HCT116 (cell line): ENCODE results near the gene MCM9. TPM values are rescaled to one million over a fixed set of nuclear protein-coding genes. Genes with fewer than 3 reads are reported as not detected.

Experiments used
- ATAC-seq: fragments of 200-7000 bp; cut with Tn5 transposase; 2 replicates; pipeline ENCODE4 v1.9.1; 2020; ENCODE audit warnings: mild to moderate bottlenecking, moderate library complexity
- BruUV-seq: library from RNA; stranded (reverse); fragments of 400-500 nt; replicated peaks from 2 replicates; lab custom pipeline; 2021; lab: Mats Ljungman, UMichigan
- CTCF ChIA-PET: fragments of 300-600 bp; sonication (Branson Sonifier 250); formaldehyde crosslinking; loops from one replicate; lab custom pipeline; 2021; ENCODE audit warnings: antibody characterized with exemption; lab: Charles Lee
- POLR2A ChIA-PET: fragments of 300-600, 350-600 bp; sonication (Branson Sonifier 250); formaldehyde crosslinking; loops from one replicate; lab custom pipeline; 2021; ENCODE audit warnings: antibody characterized with exemption; lab: Charles Lee
- RAD21 ChIA-PET, 2 experiments: fragments of 300-600 bp; sonication (Branson Sonifier 250); formaldehyde crosslinking; loops; one replicate each; lab custom pipeline; 2023; ENCODE audit warnings: low total read pairs in 2 of 2; ENCODE audit not compliant: uncharacterized antibody in 2 of 2, unreplicated experiment in 2 of 2, low non-redundant PET in 1 of 2; lab: Charles Lee
- DNase-seq: peaks from one replicate; pipeline ENCODE4 v3.0.0-alpha.2; 2010; ENCODE audit warnings: low read depth, low spot score
- H2AFZ ChIP-seq: fragments of 200-600 bp; shearing (Covaris generic), sonication (generic); 2 replicates; pipeline ENCODE4 v1.6.1; 2017; ENCODE audit warnings: low read depth, mixed run types, mixed read lengths, antibody characterized with exemption, low read length; ENCODE audit not compliant: poor library complexity, severe bottlenecking
- H3K27ac ChIP-seq: 2 replicates; pipeline ENCODE4 v1.5.1; 2012; ENCODE audit warnings: low read depth, low read length
- H3K27me3 ChIP-seq: fragments of 200-600 bp; sonication (generic); 2 replicates; pipeline ENCODE4 v1.6.1; 2016; ENCODE audit warnings: mixed run types, low read length, mixed read lengths; ENCODE audit not compliant: insufficient read depth
- H3K36me3 ChIP-seq, 2 experiments: fragments of 200-500 bp in 1 of 2; fragments of 200-600 bp in 1 of 2; sonication (Bioruptor generic) in 1 of 2; sonication (generic) in 1 of 2; 2 replicates each; pipeline versions ENCODE4 v1.5.1 to v1.6.1; 2014 to 2016; ENCODE audit warnings: low read length in 2 of 2, inconsistent platforms in 1 of 2, mixed read lengths in 1 of 2, mixed run types in 1 of 2; ENCODE audit not compliant: insufficient read depth in 2 of 2, control insufficient read depth in 1 of 2
- H3K4me1 ChIP-seq, 2 experiments: fragments of 200-600 bp in 1 of 2; sonication (generic) in 1 of 2; 2 replicates each; pipeline versions ENCODE4 v1.5.1 to v1.6.1; 2012 to 2017; ENCODE audit warnings: low read length in 2 of 2, inconsistent platforms in 1 of 2, mild to moderate bottlenecking in 1 of 2, mixed read lengths in 1 of 2, mixed run types in 1 of 2, moderate library complexity in 1 of 2; ENCODE audit not compliant: insufficient read depth in 2 of 2, control insufficient read depth in 1 of 2
- H3K4me2 ChIP-seq: fragments of 200-600 bp; sonication (generic); 2 replicates; pipeline ENCODE4 v1.6.1; 2017; ENCODE audit warnings: mixed run types, low read length, mixed read lengths
- H3K4me3 ChIP-seq, 2 experiments: fragments of 200-600 bp in 1 of 2; sonication (generic) in 1 of 2; replicated peaks in 1 of 2; 2 replicates each; pipeline ENCODE4 v1.5.1; 2011 to 2016; ENCODE audit warnings: low read length in 2 of 2, control low read depth in 1 of 2, low read depth in 1 of 2, mild to moderate bottlenecking in 1 of 2, mixed read lengths in 1 of 2, mixed run types in 1 of 2
- H3K79me2 ChIP-seq: fragments of 200-600 bp; sonication (generic); 2 replicates; pipeline ENCODE4 v1.6.1; 2017; ENCODE audit warnings: mild to moderate bottlenecking, mixed run types, low read length, moderate library complexity, mixed read lengths; ENCODE audit not compliant: insufficient read depth
- H3K9ac ChIP-seq: fragments of 200-600 bp; sonication (generic); 2 replicates; pipeline ENCODE4 v1.6.1; 2016; ENCODE audit warnings: low read length, mixed read lengths
- H3K9me2 ChIP-seq: fragments of 200-600 bp; sonication (generic), shearing (Covaris generic); 2 replicates; pipeline ENCODE4 v1.6.1; 2017; ENCODE audit warnings: mixed run types, mild to moderate bottlenecking, moderate library complexity; ENCODE audit not compliant: insufficient read depth
- H3K9me3 ChIP-seq, 2 experiments: fragments of 200-500 bp in 1 of 2; fragments of 200-600 bp in 1 of 2; sonication (Bioruptor generic) in 1 of 2; sonication (generic) in 1 of 2; 2 replicates each; pipeline ENCODE4 v1.6.1; 2014 to 2017; ENCODE audit warnings: low read length in 2 of 2, mixed read lengths in 2 of 2, inconsistent platforms in 1 of 2, low read depth in 1 of 2, mild to moderate bottlenecking in 1 of 2, mixed run types in 1 of 2, moderate library complexity in 1 of 2; ENCODE audit not compliant: control insufficient read depth in 1 of 2, insufficient read depth in 1 of 2
- H4K20me1 ChIP-seq: fragments of 200-600 bp; sonication (generic), shearing (Covaris generic); 2 replicates; pipeline ENCODE4 v1.6.1; 2017; ENCODE audit warnings: mixed run types, mild to moderate bottlenecking, moderate library complexity; ENCODE audit not compliant: insufficient read depth
- CTCF ChIP-seq, 3 experiments: fragments of 200-600 bp in 1 of 3; sonication (generic) in 1 of 3; IDR thresholded peaks in 2 of 3; conservative IDR thresholded peaks in 1 of 3; 2 replicates each; pipeline ENCODE4 v1.5.1; 2012 to 2017; ENCODE audit warnings: low read depth in 2 of 3, low read length in 2 of 3, antibody characterized with exemption in 1 of 3, borderline replicate concordance in 1 of 3, control low read depth in 1 of 3, mild to moderate bottlenecking in 1 of 3, mixed read lengths in 1 of 3, mixed run types in 1 of 3, moderate library complexity in 1 of 3; ENCODE audit not compliant: insufficient read depth in 1 of 3
- EGR1 ChIP-seq: IDR thresholded peaks from 2 replicates; pipeline ENCODE4 v1.6.1; 2012; ENCODE audit warnings: low read depth
- EZH2 ChIP-seq: fragments of 200-600 bp; sonication (generic); IDR thresholded peaks from 2 replicates; pipeline ENCODE4 v1.6.1; 2017; ENCODE audit warnings: antibody characterized with exemption, mixed run types
- FOSL1 ChIP-seq: IDR thresholded peaks from 2 replicates; pipeline ENCODE4 v1.6.1; 2012; ENCODE audit warnings: low read depth
- JUND ChIP-seq: IDR thresholded peaks from 2 replicates; pipeline ENCODE4 v1.6.1; 2012
- MAX ChIP-seq: IDR thresholded peaks from 2 replicates; pipeline ENCODE4 v1.6.1; 2012
- POLR2A ChIP-seq: IDR thresholded peaks from 2 replicates; pipeline ENCODE4 v1.7.0; 2011; ENCODE audit warnings: borderline replicate concordance; ENCODE audit not compliant: insufficient read depth, insufficient read length; ENCODE audit errors: extremely low read depth
- POLR2AphosphoS5 ChIP-seq: IDR thresholded peaks from 2 replicates; pipeline ENCODE4 v1.6.1; 2011; ENCODE audit warnings: mild to moderate bottlenecking, low read depth, low read length, moderate library complexity
- SIN3A ChIP-seq: IDR thresholded peaks from 2 replicates; pipeline ENCODE4 v1.6.1; 2012; ENCODE audit warnings: low read depth
- SP1 ChIP-seq: IDR thresholded peaks from 2 replicates; pipeline ENCODE4 v1.6.1; 2012; ENCODE audit warnings: low read depth
- TCF7L2 ChIP-seq: IDR thresholded peaks from 2 replicates; pipeline ENCODE4 v1.7.0; 2011; ENCODE audit warnings: borderline replicate concordance, inconsistent platforms; ENCODE audit not compliant: insufficient read depth, insufficient read length; ENCODE audit errors: extremely low read depth
- YY1 ChIP-seq: IDR thresholded peaks from 2 replicates; pipeline ENCODE4 v1.6.1; 2011; ENCODE audit warnings: low read length, low read depth, moderate library complexity, mild to moderate bottlenecking; ENCODE audit not compliant: insufficient replicate concordance; ENCODE audit errors: extremely low read depth
- ZBTB33 ChIP-seq: IDR thresholded peaks from 2 replicates; pipeline ENCODE4 v1.6.1; 2011; ENCODE audit warnings: mild to moderate bottlenecking, low read length, moderate library complexity; ENCODE audit not compliant: insufficient replicate concordance; ENCODE audit errors: extremely low read depth
- ZFX ChIP-seq: fragments of 450-650 bp; IDR thresholded peaks from 2 replicates; pipeline ENCODE4 v1.6.1; 2017
- intact Hi-C: fragments of 100-400 bp; cut with micrococcal nuclease; formaldehyde crosslinking; loops from 2 replicates; pipeline ENCODE4 v1.10.0; 2022
- total RNA-seq: library from RNA; stranded (reverse); gene quantifications from one replicate; pipeline ENCODE4 v1.2.1, GENCODE V29; 2021; ENCODE audit not compliant: unreplicated experiment

Gene MCM9
- total RNA-seq, 1 experiment from 2014 or later: 13.6 TPM

GRCh38 chr6:118914598-118914997 lies 20.4 kb downstream of the MCM9 start:
- intact Hi-C loops: no loop called here
- BruUV-seq: no TSS peak
- Histone ChIP-seq H3K4me2 (no peak overlapping the region), H3K79me2 (no peaks in the 10 kb centered on the region), H3K36me3 (peaks cover 16 to 26% of the 10 kb centered on the region in 2 experiments), H3K4me1 (no peaks in the 10 kb centered on the region), H3K9me3 (no peaks in the 10 kb centered on the region), H3K9me2 (no peaks in the 10 kb centered on the region), H4K20me1 (no peaks in the 10 kb centered on the region), H3K4me3 (no peak overlapping the region), H3K27ac (no peak overlapping the region), H2AFZ (no peak overlapping the region), H3K27me3 (no peaks in the 10 kb centered on the region), H3K9ac (no peak overlapping the region)
- DNase-seq: no peak
- no peak for TF ChIP-seq YY1
- TF ChIP-seq POLR2A: no peak
- TF ChIP-seq JUND: no peak
- RAD21 ChIA-PET: no interaction called here
- ATAC-seq: no peak
- POLR2A ChIA-PET: no interaction called here
- CTCF ChIA-PET: no interaction called here

- no peaks in the 10 kb centered on the region for H3K79me2 ChIP-seq
- POLR2A ChIA-PET: no interaction called here
Observed at GRCh38 chr6:118913161-118913560, 21.8 kb downstream of the MCM9 start.

More at GRCh38 chr6:118913161-118913560, 21.8 kb downstream of the MCM9 start:
- intact Hi-C loops: no loop called here
- Histone ChIP-seq H3K9ac (no peak overlapping the region), H2AFZ (no peak overlapping the region), H3K9me2 (no peaks in the 10 kb centered on the region), H3K27me3 (no peaks in the 10 kb centered on the region), H3K9me3 (no peaks in the 10 kb centered on the region), H3K4me2 (no peak overlapping the region), H3K36me3 (peaks cover 27 to 39% of the 10 kb centered on the region in 2 experiments)
- no TSS peak for BruUV-seq
- no peak for ATAC-seq
- TF ChIP-seq JUND: no peak
- TF ChIP-seq POLR2AphosphoS5: no peak
- no peak for TF ChIP-seq ZBTB33
- no peak for TF ChIP-seq SP1
- TF ChIP-seq POLR2A: no peak
- no peak for TF ChIP-seq TCF7L2
- no peak for TF ChIP-seq EGR1
- TF ChIP-seq MAX: no peak
- no peak for TF ChIP-seq EZH2
- no peak for TF ChIP-seq SIN3A
- TF ChIP-seq ZFX: no peak
- TF ChIP-seq FOSL1: no peak
- TF ChIP-seq CTCF (IDR thresholded peaks at IDR 0.05 in 2 of 3, conservative IDR thresholded peaks at IDR 0.05 in 1 of 3; ENCODE audit: borderline replicate concordance in 1 of 3, insufficient read depth in 1 of 3, low read depth in 2 of 3, low read length in 2 of 3): no peak
- TF ChIP-seq, all 23 proteins: peak for 0
- RAD21 ChIA-PET: no interaction called here
- Histone ChIP-seq H4K20me1 (no peaks in the 10 kb centered on the region), H3K4me3 (no peak overlapping the region), H3K4me1 (no peaks in the 10 kb centered on the region), H3K27ac (no peak overlapping the region)
- no peak for DNase-seq
- CTCF ChIA-PET: interaction anchor here (1.0 kb wide), 1 partner anchor 9 kb away, joined by 3 read pairs; no protein-coding TSS in a partner anchor
